Endometrial microvascular endothelial cells (primary cell): ENCODE measurements around the gene CLASRP. TPM values are rescaled to one million over a fixed set of nuclear protein-coding genes. Genes with fewer than 3 reads are reported as not detected.
"Not testable (repeated sequence)": the region's sequence is repeated elsewhere in the genome, so short reads cannot be mapped to it uniquely, and the experiment has no call there.

ENCODE experiments used
- in situ Hi-C: cut with HindIII; loops from 2 replicates; pipeline ENCODE4 v1.10.0; 2017; ENCODE audit warnings: low sequenced_read_pairs, low pct_unique_long_range_greater_than_20kb; ENCODE audit errors: inconsistent ontology term
- total RNA-seq: library from RNA; depleted of rRNA; stranded (reverse); fragments of >200 nt; gene quantifications from one replicate; pipeline ENCODE4 v1.2.3, GENCODE V29; 2015; ENCODE audit errors: inconsistent ontology term

The CLASRP gene
- total RNA-seq, 1 donor from 2014 or later, result 28.2 TPM

GRCh38 chr19:45114116-45114515 is 75.3 kb downstream of the CLASRP start:
- in situ Hi-C loops, result no loop called here

DNA sequence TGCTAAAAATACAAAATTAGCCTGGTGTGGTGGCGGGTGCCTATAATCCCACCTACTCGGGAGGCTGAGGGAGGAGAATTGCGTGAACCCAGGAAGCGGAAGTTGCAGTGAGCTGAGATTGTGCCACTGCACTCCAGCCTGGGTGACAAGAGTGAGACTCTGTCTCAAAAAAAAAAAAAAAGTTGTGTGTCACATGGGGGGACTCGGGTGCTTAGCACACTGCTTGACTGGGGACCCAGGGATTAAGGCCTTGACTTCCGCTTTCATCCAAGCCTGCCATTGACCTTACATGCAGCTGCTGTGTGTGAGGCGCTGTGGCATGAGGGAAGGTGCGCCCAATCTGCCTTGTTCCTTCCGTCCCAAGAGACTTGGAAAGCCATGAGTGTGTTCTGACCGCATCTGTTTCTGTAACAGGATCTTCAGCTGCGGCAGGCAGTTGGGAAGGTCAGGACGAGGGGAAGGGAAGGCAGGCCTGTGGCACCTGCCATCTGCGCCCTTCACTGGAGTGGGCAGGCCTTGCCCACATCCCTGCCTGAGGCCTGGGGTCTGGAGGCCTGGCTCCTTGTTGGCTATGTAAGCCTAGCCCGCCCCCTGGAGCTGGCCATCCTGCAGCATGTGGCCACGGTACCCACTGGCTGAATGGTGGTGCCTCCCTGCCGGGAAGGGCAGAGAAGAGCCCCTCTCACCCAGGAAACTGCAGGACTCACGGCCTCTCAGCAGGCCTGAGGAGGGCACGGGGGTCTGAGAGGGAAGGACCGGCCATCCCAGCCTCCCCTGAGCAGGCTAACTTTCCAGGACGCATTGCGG is 77.2 kb downstream of the CLASRP start:
- in situ Hi-C loops, result no loop called here

GRCh38 chr19:45117167-45117594 is 78.3 kb downstream of the CLASRP start:
- in situ Hi-C loops, result no loop called here

DNA sequence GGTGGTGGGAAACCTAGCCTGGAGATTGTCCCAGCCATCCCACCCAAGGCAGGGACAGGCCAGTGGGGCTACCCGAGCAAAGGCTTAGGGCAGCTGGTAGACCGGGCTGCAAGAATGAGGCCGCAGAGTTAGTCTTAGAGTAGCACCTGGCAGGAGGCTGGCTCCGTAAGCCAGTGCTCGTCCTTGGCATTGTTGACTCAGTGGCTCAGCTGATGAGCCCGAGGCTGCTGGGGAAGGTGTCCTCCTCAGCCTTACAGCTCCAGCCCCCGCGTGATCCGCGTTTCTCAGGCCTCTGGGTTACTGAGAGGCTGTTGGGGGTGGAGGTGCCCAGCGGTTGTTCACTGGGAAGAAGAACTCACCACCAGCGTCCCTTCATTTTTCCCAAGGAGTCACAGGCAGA is 78.8 kb downstream of the CLASRP start:
- in situ Hi-C loops, result no loop called here

DNA sequence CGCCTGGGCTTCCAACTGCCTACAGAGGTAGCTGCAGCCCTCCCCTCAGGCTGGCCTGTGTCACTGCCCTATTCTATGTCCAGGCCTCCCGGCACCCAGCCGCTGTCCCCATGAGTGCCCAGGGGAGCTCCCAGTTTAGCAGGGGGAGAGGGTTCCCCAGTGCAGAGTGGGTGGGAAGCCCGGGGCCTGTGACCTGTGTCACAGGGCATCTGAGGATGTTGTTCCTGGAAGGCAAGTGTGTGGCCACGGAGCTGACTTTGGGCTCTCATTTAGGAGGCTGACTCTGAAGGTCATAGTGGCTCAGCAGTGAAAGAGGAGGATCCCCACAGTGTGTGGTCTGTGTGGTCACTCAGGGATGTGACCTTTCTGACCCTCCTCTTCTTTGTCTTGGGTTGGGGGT is 79.3 kb downstream of the CLASRP start:
- in situ Hi-C loops, result no loop called here

DNA sequence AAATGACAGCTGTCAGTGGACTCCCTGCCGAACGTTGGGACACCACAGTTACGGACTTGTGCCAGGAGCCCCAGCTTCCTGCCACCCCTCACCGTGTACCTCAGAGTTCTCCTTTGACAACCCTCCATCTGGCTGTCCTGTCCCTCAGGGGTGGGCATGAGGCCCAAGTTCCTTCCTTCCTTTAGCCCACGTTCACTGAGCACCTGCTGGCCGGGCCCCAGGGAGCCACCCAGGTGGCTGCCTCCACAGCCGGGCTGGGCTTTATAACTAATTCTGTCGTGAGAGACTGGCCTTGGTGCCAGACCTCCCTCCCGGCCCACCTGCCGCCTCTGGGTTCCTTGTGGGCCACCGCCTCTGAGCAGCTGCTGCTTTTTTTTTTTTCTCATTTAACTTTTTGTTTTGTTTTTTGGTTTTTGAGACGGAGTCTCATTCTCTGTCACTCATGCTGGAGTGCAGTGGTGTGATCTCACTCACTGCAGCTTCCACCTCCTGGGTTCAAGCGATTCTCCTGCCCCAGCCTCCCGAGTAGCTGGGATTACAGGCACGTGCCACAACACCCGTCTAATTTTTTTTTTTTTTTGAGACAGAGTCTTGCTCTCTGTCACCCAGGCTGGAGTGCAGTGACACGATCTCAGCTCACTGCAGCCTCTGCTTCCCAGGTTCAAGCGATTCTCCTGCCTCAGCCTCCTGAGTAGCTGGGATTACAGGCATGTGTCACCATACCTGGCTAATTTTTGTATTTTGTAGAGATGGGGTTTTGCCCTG is 79.9 kb downstream of the CLASRP start:
- in situ Hi-C loops, result not testable (repeated sequence)

DNA sequence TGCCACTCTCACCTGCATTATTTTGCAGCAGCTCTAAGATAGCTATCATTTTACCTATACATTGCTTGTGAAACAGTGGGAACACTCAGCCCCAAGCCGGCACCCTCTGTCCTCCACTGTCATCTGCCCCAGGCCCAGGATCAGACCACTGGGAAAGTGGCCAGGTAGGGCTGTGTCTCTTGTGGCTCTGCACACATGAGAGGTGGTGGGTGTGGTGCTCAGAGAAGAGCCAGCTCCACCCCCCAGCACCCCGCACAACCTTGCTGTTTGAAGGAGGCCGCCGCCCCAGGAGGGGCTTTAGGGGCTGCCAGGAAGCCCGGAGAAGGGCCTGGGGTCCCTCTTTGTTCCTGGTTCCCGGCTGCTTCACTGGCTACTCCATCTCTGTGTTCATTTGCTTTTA is 80.7 kb downstream of the CLASRP start:
- in situ Hi-C loops, result no loop called here

Other genes starting within 250 kb of the CLASRP start
- 35.5 TPM for gene BCAM, start 229.9 kb upstream of the CLASRP start, total RNA-seq
- 307 TPM for gene NECTIN2, start 192.7 kb upstream of the CLASRP start, total RNA-seq
- gene TOMM40, start 147.8 kb upstream of the CLASRP start, total RNA-seq, result 142 TPM
- 0.09 TPM for gene APOE, start 133.2 kb upstream of the CLASRP start, total RNA-seq
- not detected for gene APOC1, start 124.4 kb upstream of the CLASRP start, total RNA-seq
- gene APOC4, start 96.8 kb upstream of the CLASRP start, total RNA-seq, result not detected
- gene APOC2, start 93.0 kb upstream of the CLASRP start, total RNA-seq, result not detected
- gene CLPTM1, start 83.7 kb upstream of the CLASRP start, total RNA-seq, result 80.3 TPM
- gene RELB, start 37.6 kb upstream of the CLASRP start, total RNA-seq, result 18.9 TPM
- 0.74 TPM for gene ZNF296, start 37.4 kb downstream of the CLASRP start, total RNA-seq
- 61.5 TPM for gene GEMIN7, start 40.2 kb downstream of the CLASRP start, total RNA-seq
- gene PPP1R37, start 54.1 kb downstream of the CLASRP start, total RNA-seq, result 28.2 TPM
- gene NKPD1, start 121.9 kb downstream of the CLASRP start, total RNA-seq, result not detected
- 8.8 TPM for gene TRAPPC6A, start 139.2 kb downstream of the CLASRP start, total RNA-seq
- 2.5 TPM for gene BLOC1S3, start 139.7 kb downstream of the CLASRP start, total RNA-seq
- 2.5 TPM for gene EXOC3L2, start 206.4 kb downstream of the CLASRP start, total RNA-seq
- gene MARK4, start 212.2 kb downstream of the CLASRP start, total RNA-seq, result 12.7 TPM